ENCODE measurements around the gene FUT8. TPM values are rescaled to one million over a fixed set of nuclear protein-coding genes. Genes with fewer than 3 reads are reported as not detected.

FUT8 gene
- total and polyA plus RNA-seq, 9 donors: 18.1 to 51.1 (median 27.4) TPM

DNA sequence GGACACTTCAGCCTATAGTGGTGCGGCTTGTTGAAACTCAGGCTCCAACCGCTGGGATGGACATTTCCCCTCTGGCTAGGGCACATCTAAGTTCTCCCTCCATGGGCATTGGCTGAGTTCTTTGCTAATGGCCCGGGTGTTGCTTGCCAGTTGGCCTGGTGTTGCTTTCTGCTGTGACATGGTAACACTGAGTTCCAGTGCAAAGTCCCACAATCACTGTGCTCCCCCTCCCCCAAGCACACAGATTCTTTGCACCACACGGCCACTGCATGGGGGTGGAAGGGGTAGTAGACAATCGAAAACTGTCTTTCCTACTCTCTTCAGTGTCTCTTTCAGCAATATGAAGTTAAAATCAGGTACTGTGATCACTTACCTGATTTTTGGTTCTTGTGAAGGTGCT, 308.2 kb downstream of the FUT8 start:
- H3K4me1 ChIP-seq (ENCODE audit: insufficient read depth): no peaks in the 10 kb centered on the region
- intact Hi-C loops (cut with DNase I): no loop called here
- no peak for DNase-seq
- TF ChIP-seq, protein P1, sequence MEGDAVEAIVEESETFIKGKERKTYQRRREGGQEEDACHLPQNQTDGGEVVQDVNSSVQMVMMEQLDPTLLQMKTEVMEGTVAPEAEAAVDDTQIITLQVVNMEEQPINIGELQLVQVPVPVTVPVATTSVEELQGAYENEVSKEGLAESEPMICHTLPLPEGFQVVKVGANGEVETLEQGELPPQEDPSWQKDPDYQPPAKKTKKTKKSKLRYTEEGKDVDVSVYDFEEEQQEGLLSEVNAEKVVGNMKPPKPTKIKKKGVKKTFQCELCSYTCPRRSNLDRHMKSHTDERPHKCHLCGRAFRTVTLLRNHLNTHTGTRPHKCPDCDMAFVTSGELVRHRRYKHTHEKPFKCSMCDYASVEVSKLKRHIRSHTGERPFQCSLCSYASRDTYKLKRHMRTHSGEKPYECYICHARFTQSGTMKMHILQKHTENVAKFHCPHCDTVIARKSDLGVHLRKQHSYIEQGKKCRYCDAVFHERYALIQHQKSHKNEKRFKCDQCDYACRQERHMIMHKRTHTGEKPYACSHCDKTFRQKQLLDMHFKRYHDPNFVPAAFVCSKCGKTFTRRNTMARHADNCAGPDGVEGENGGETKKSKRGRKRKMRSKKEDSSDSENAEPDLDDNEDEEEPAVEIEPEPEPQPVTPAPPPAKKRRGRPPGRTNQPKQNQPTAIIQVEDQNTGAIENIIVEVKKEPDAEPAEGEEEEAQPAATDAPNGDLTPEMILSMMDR (IDR thresholded peaks at IDR 0.05): no peak
- TF ChIP-seq POLR2A (IDR thresholded peaks at IDR 0.05) (no peak), EP300 (IDR thresholded peaks at IDR 0.05) (no peak)
- no peak overlapping the region for H3K27ac ChIP-seq
- no peaks in the 10 kb centered on the region for H3K9me3 ChIP-seq
- no peaks in the 10 kb centered on the region for H3K27me3 ChIP-seq
- no peaks in the 10 kb centered on the region for H3K36me3 ChIP-seq
- WGBS, 3 donors: 91 to 99% (median 98%) methylated on average over 5 of the region's 5 CpGs
- no peak overlapping the region for H3K4me3 ChIP-seq

DNA sequence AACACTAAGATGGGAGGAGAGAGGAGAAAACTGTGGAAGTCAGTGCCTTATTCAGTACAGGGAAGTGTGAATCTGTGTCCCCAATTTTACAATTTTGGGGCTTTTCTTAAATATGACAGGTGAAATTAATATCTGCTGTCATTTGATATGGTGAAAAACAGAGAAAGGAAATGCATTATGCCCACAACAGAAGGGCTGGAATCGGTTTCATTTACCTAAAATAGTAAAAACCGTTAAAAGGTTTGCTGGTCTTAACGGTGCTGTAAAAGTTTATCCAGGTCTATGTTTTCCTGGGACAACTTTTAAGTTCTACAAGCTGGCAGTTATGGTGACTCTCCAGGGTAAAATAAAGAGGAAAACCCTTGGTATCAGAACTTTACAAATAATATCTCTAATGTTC, 310.8 kb downstream of the FUT8 start:
- no peak overlapping the region for H3K27ac ChIP-seq
- WGBS, 3 donors: 84 to 90% (median 88%) methylated on average over 3 of the region's 3 CpGs
- TF ChIP-seq, protein P1 (IDR thresholded peaks at IDR 0.05): no peak
- TF ChIP-seq POLR2A (IDR thresholded peaks at IDR 0.05) (no peak), EP300 (IDR thresholded peaks at IDR 0.05) (no peak)
- no peaks in the 10 kb centered on the region for H3K9me3 ChIP-seq
- intact Hi-C loops (cut with DNase I): no loop called here
- H3K4me1 ChIP-seq (ENCODE audit: insufficient read depth): no peaks in the 10 kb centered on the region
- DNase-seq: no peak
- H3K27me3 ChIP-seq: no peaks in the 10 kb centered on the region
- H3K4me3 ChIP-seq: no peak overlapping the region
- H3K36me3 ChIP-seq: no peaks in the 10 kb centered on the region

DNA sequence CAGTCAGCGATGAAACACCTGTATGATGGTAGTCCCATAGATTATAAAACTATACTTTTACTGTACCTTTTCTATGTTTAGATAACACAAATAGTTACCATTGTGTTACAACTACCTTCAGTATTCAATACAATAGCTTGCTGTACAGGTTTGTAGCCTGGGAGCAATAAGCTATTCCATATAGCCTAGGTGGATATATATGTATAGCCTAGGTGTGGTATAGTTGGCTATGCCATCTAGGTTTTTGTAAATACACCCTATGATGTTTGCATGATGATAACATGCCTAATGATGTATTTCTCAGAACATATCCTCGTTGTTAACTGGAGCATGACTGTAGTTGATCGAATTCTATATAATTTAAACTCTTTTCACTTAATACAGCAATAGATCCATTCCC, 316.1 kb downstream of the FUT8 start:
- no peak for DNase-seq
- Histone ChIP-seq H3K9me3 (no peaks in the 10 kb centered on the region), H3K27me3 (no peaks in the 10 kb centered on the region), H3K27ac (no peak overlapping the region), H3K4me1 (ENCODE audit: insufficient read depth) (no peaks in the 10 kb centered on the region), H3K4me3 (no peak overlapping the region), H3K36me3 (no peaks in the 10 kb centered on the region)
- 96 to 97% (median 96%) methylated on average over 3 of the region's 3 CpGs for WGBS, 3 donors
- intact Hi-C loops (cut with DNase I): no loop called here
- TF ChIP-seq POLR2A (IDR thresholded peaks at IDR 0.05) (no peak), EP300 (IDR thresholded peaks at IDR 0.05) (no peak)
- TF ChIP-seq, protein P1 (IDR thresholded peaks at IDR 0.05): no peak

- no peak for DNase-seq
- Histone ChIP-seq H3K27me3 (no peaks in the 10 kb centered on the region), H3K36me3 (no peaks in the 10 kb centered on the region), H3K27ac (no peak overlapping the region), H3K9me3 (no peaks in the 10 kb centered on the region), H3K4me3 (no peak overlapping the region), H3K4me1 (ENCODE audit: insufficient read depth) (no peaks in the 10 kb centered on the region)
- intact Hi-C loops (cut with DNase I): no loop called here
- TF ChIP-seq, protein P1 (IDR thresholded peaks at IDR 0.05): no peak
- TF ChIP-seq POLR2A (IDR thresholded peaks at IDR 0.05): no peak
- TF ChIP-seq EP300 (IDR thresholded peaks at IDR 0.05): no peak
- WGBS, 3 donors: 91 to 95% (median 94%) methylated on average over 5 of the region's 5 CpGs
These were observed 317.0 kb downstream of the FUT8 start for GRCh38 chr14:65729566-65729965.
